A673 (cell line): Measurements from ENCODE around the gene ABHD10. TPM values are rescaled to one million over a fixed set of nuclear protein-coding genes. Genes with fewer than 3 reads are reported as not detected.

Experiments used
- BruUV-seq: library from RNA; stranded (reverse); fragments of 400-500 nt; replicated peaks from 2 replicates; lab custom pipeline; 2021; lab: Mats Ljungman, UMichigan
- CTCF ChIA-PET: fragments of 300-600 bp; sonication (Branson Sonifier 250); formaldehyde crosslinking; loops from one replicate; lab custom pipeline; 2022; ENCODE audit warnings: antibody characterized with exemption; lab: Charles Lee
- POLR2A ChIA-PET: fragments of 300-600 bp; sonication (Branson Sonifier 250); formaldehyde crosslinking; loops from one replicate; lab custom pipeline; 2022; ENCODE audit warnings: antibody characterized with exemption; ENCODE audit not compliant: low non-redundant PET; lab: Charles Lee
- DNase-seq: peaks from one replicate; pipeline ENCODE4 v3.0.0-alpha.2; 2015; ENCODE audit warnings: low spot score
- H3K27ac ChIP-seq: fragments of 200-600 bp; sonication (generic); 2 replicates; pipeline ENCODE4 v1.5.1; 2016; ENCODE audit warnings: mixed run types, low read depth, mild to moderate bottlenecking, mixed read lengths, antibody characterized with exemption, low read length; ENCODE audit not compliant: poor library complexity, severe bottlenecking
- H3K27me3 ChIP-seq: fragments of 200-600 bp; sonication (generic); replicated peaks from 2 replicates; pipeline ENCODE4 v1.6.1; 2017; ENCODE audit warnings: mixed run types, low read depth, mild to moderate bottlenecking, mixed read lengths, antibody characterized with exemption, low read length; ENCODE audit not compliant: insufficient read depth, poor library complexity
- H3K36me3 ChIP-seq: fragments of 200-600 bp; sonication (generic); 2 replicates; pipeline ENCODE4 v1.6.1; 2016; ENCODE audit warnings: mixed run types, mild to moderate bottlenecking, mixed read lengths, antibody characterized with exemption, low read length; ENCODE audit not compliant: insufficient read depth, poor library complexity, severe bottlenecking
- H3K4me1 ChIP-seq: fragments of 200-600 bp; sonication (generic); 2 replicates; pipeline ENCODE4 v1.6.1; 2017; ENCODE audit warnings: mixed run types, mild to moderate bottlenecking, mixed read lengths, antibody characterized with exemption, low read length; ENCODE audit not compliant: insufficient read depth, poor library complexity, severe bottlenecking
- H3K4me3 ChIP-seq: fragments of 200-600 bp; sonication (generic); 2 replicates; pipeline ENCODE4 v1.5.1; 2016; ENCODE audit warnings: low read depth, mixed run types, mild to moderate bottlenecking, mixed read lengths, low read length; ENCODE audit not compliant: poor library complexity, severe bottlenecking
- H3K9me3 ChIP-seq: fragments of 200-600 bp; sonication (generic); 2 replicates; pipeline ENCODE4 v1.6.1; 2016; ENCODE audit warnings: mixed run types, low read depth, mild to moderate bottlenecking, mixed read lengths, antibody characterized with exemption, low read length; ENCODE audit not compliant: poor library complexity, severe bottlenecking
- EZH2 ChIP-seq: fragments of 200-600 bp; sonication (generic); IDR thresholded peaks from 2 replicates; pipeline ENCODE4 v1.6.1; 2017; ENCODE audit warnings: borderline replicate concordance, low read depth, mild to moderate bottlenecking, mixed read lengths, antibody characterized with exemption, low read length; ENCODE audit not compliant: poor library complexity, severe bottlenecking
- intact Hi-C: fragments of 100-400 bp; cut with micrococcal nuclease; formaldehyde crosslinking; loops from one replicate; pipeline ENCODE4 v1.10.0; 2022; ENCODE audit not compliant: unreplicated experiment
- total RNA-seq: library from RNA; stranded (reverse); gene quantifications from 2 replicates; pipeline ENCODE4 v1.2.3, GENCODE V29; 2021
- TF ChIP-seq, protein P1 (sequence below): fragments of 300-800, 200-600 bp; sonication (generic); conservative IDR thresholded peaks from 2 replicates; pipeline ENCODE4 v1.5.1; 2017; ENCODE audit warnings: low read depth, mild to moderate bottlenecking, antibody characterized with exemption, low read length, moderate library complexity, mixed read lengths

Gene ABHD10
- total RNA-seq, 1 experiment from 2014 or later = 40.7 TPM

DNA sequence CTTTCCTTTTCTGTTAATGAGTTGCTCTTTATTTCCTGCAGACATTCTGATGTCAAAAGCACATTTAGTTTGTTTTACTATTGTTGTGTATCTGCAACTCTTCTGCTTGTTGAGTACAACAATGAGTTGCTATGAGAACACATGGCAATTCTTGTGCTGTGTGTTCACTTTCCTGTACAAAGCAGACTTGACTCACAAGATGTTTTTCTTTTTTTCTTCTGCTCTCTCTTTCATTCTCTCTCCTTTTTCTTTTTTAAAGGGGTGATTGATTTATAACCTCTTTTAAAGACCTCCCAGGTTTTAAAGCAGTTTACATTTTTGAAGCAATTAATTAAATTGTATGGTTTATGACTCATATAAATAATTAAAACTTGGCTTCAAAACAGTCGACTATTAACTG lies 31.6 kb upstream of the ABHD10 start:
- Histone ChIP-seq H3K4me1 (peaks cover 8% of the 10 kb centered on the region), H3K4me3 (no peak overlapping the region), H3K36me3 (no peaks in the 10 kb centered on the region), H3K27me3 (no peaks in the 10 kb centered on the region), H3K9me3 (no peaks in the 10 kb centered on the region), H3K27ac (no peak overlapping the region)
- intact Hi-C loops = no loop called here
- POLR2A ChIA-PET = no interaction called here
- CTCF ChIA-PET = interaction anchor here (0.6 kb wide), 1 partner anchor 34 kb away, joined by 7 read pairs; no protein-coding TSS in a partner anchor
- TF ChIP-seq EZH2 = no peak
- TF ChIP-seq, protein P1, sequence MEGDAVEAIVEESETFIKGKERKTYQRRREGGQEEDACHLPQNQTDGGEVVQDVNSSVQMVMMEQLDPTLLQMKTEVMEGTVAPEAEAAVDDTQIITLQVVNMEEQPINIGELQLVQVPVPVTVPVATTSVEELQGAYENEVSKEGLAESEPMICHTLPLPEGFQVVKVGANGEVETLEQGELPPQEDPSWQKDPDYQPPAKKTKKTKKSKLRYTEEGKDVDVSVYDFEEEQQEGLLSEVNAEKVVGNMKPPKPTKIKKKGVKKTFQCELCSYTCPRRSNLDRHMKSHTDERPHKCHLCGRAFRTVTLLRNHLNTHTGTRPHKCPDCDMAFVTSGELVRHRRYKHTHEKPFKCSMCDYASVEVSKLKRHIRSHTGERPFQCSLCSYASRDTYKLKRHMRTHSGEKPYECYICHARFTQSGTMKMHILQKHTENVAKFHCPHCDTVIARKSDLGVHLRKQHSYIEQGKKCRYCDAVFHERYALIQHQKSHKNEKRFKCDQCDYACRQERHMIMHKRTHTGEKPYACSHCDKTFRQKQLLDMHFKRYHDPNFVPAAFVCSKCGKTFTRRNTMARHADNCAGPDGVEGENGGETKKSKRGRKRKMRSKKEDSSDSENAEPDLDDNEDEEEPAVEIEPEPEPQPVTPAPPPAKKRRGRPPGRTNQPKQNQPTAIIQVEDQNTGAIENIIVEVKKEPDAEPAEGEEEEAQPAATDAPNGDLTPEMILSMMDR = no peak
- no TSS peak for BruUV-seq
- no peak for DNase-seq

DNA sequence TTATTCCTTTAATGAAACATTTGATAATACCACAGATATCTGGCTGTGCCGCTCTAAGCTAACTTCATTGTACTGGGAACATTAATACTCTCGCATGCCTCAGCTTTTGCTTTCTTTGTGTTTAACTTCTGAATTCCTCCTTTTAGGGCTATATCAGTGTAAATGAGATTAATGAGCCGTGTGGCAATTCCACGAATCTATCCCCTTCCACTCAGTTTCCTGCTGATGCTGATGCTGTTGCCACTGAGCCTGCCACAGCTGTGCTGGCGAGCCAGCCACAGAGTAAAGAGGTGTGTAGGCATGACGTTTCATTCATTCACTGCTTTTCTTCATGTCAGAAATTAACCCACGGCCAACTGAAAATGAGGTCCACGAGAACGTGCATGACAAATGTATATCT lies 30.0 kb upstream of the ABHD10 start:
- ChIA-PET POLR2A (no interaction called here), CTCF (no interaction called here)

DNA sequence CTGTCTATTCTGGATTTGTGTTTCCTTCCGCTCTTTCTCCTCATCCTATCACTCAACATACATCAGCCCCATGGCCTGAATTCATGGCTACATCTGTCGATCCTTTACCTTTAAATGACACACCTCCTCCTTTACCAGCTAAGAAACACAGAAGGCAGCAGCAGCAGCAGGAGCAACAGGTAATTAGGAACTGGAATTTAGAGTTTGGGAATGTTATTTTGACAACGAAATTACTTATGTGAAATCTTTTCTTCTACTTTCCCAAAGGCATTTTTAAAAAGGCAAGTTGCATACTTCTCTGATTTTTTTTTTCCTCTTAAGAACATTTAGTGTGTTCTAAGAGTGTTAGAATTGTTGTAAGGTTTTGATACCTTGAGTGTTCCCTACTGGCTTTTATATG lies 29.1 kb upstream of the ABHD10 start:
- no peak for DNase-seq
- ChIA-PET CTCF (no interaction called here), POLR2A (no interaction called here)
- H3K36me3 ChIP-seq = no peaks in the 10 kb centered on the region
- intact Hi-C loops = no loop called here
- H3K4me3 ChIP-seq = no peak overlapping the region
- H3K27me3 ChIP-seq = no peaks in the 10 kb centered on the region
- TF ChIP-seq EZH2 = no peak
- TF ChIP-seq, protein P1 = no peak
- H3K9me3 ChIP-seq = no peaks in the 10 kb centered on the region
- H3K4me1 ChIP-seq = peaks cover 19% of the 10 kb centered on the region
- BruUV-seq = no TSS peak
- H3K27ac ChIP-seq = no peak overlapping the region

More for the DNA sequence above, 30.0 kb upstream of the ABHD10 start:
- Histone ChIP-seq H3K4me3 (no peak overlapping the region), H3K4me1 (peaks cover 10% of the 10 kb centered on the region), H3K9me3 (no peaks in the 10 kb centered on the region), H3K27me3 (no peaks in the 10 kb centered on the region), H3K36me3 (no peaks in the 10 kb centered on the region), H3K27ac (no peak overlapping the region)
- DNase-seq = no peak
- intact Hi-C loops = no loop called here
- TF ChIP-seq, protein P1 = no peak
- no peak for TF ChIP-seq EZH2
- no TSS peak for BruUV-seq
